GM23338 (cell line): ENCODE data around the gene C12orf56. TPM values are rescaled to one million over a fixed set of nuclear protein-coding genes. Genes with fewer than 3 reads are reported as not detected.

Experiments used
- ATAC-seq: fragments of 200-7000 bp; cut with Tn5 transposase; 3 replicates; pipeline ENCODE4 v1.9.1; 2020
- DNase-seq: peaks from one replicate; pipeline ENCODE4 v3.0.0-alpha.2; 2015; ENCODE audit warnings: low spot score
- H2AFZ ChIP-seq: fragments of 200-600 bp; sonication (generic); 2 replicates; pipeline ENCODE4 v1.8.0; 2016; ENCODE audit warnings: antibody characterized with exemption, mild to moderate bottlenecking, moderate library complexity
- H3F3A ChIP-seq: fragments of 200-600 bp; sonication (generic); replicated peaks from 2 replicates; pipeline ENCODE4 v1.8.0; 2017; ENCODE audit warnings: antibody characterized with exemption, mixed run types, low read depth
- H3K27ac ChIP-seq: fragments of 200-600 bp; sonication (generic); 2 replicates; pipeline ENCODE4 v1.6.1; 2016; ENCODE audit warnings: low read depth
- H3K27me3 ChIP-seq: fragments of 200-600 bp; sonication (generic); 2 replicates; pipeline ENCODE4 v1.8.0; 2016; ENCODE audit warnings: mild to moderate bottlenecking, mixed run types, moderate library complexity; ENCODE audit not compliant: insufficient read depth
- H3K36me3 ChIP-seq: fragments of 200-600 bp; sonication (generic); 2 replicates; pipeline ENCODE4 v1.8.0; 2016; ENCODE audit warnings: mild to moderate bottlenecking; ENCODE audit not compliant: insufficient read depth
- H3K4me1 ChIP-seq: fragments of 200-600 bp; sonication (generic); 2 replicates; pipeline ENCODE4 v1.8.0; 2016; ENCODE audit warnings: mild to moderate bottlenecking, moderate library complexity; ENCODE audit not compliant: insufficient read depth
- H3K4me2 ChIP-seq: fragments of 200-600 bp; sonication (generic); 2 replicates; pipeline ENCODE4 v1.7.1; 2017; ENCODE audit warnings: mixed run types
- H3K4me3 ChIP-seq: fragments of 200-600 bp; sonication (generic); 2 replicates; pipeline ENCODE4 v1.6.1; 2016; ENCODE audit warnings: mixed run types
- H3K79me2 ChIP-seq: fragments of 200-600 bp; sonication (generic); replicated peaks from 2 replicates; pipeline ENCODE4 v1.8.0; 2017; ENCODE audit warnings: mild to moderate bottlenecking; ENCODE audit not compliant: insufficient read depth
- H3K9me2 ChIP-seq: fragments of 200-600 bp; sonication (generic); 2 replicates; pipeline ENCODE4 v1.8.0; 2017; ENCODE audit not compliant: insufficient read depth
- H4K20me1 ChIP-seq: fragments of 200-600 bp; sonication (generic); replicated peaks from 2 replicates; pipeline ENCODE4 v1.8.0; 2017; ENCODE audit warnings: mild to moderate bottlenecking; ENCODE audit not compliant: insufficient read depth
- H3K27ac Mint-ChIP-seq: 2 replicates; pipeline ENCODE4 v1.8.0; 2020; ENCODE audit warnings: inconsistent platforms, mild to moderate bottlenecking, moderate library complexity, mixed read lengths
- H3K27me3 Mint-ChIP-seq: 3 replicates; pipeline ENCODE4 v1.8.0; 2022; ENCODE audit warnings: low read depth, mild to moderate bottlenecking, moderate library complexity, mixed read lengths, inconsistent platforms; ENCODE audit not compliant: insufficient read depth, poor library complexity
- H3K36me3 Mint-ChIP-seq: 3 replicates; pipeline ENCODE4 v1.8.0; 2021; ENCODE audit warnings: low read depth, mild to moderate bottlenecking, inconsistent platforms, moderate library complexity, mixed read lengths
- H3K4me1 Mint-ChIP-seq: 3 replicates; pipeline ENCODE4 v1.8.0; 2020; ENCODE audit warnings: mild to moderate bottlenecking, inconsistent platforms, mixed read lengths
- H3K4me3 Mint-ChIP-seq: 3 replicates; pipeline ENCODE4 v1.8.0; 2021; ENCODE audit warnings: moderate library complexity, mild to moderate bottlenecking, inconsistent platforms, mixed read lengths
- H3K9me3 Mint-ChIP-seq: 3 replicates; pipeline ENCODE4 v1.8.0; 2020; ENCODE audit warnings: moderate library complexity, mild to moderate bottlenecking, inconsistent platforms, mixed read lengths
- CREB1 ChIP-seq: fragments of 250-450 bp; sonication (Bioruptor Pico); IDR thresholded peaks from 2 replicates; pipeline ENCODE4 v1.5.0; 2020; ENCODE audit warnings: low read depth, mild to moderate bottlenecking, moderate library complexity
- ETS1 ChIP-seq: IDR thresholded peaks from 2 replicates; pipeline ENCODE4 v1.6.1; 2016; ENCODE audit warnings: antibody characterized with exemption
- EZH2 ChIP-seq: fragments of 200-600 bp; sonication (generic); IDR thresholded peaks from one replicate; pipeline ENCODE4 v1.8.0; 2017; ENCODE audit warnings: antibody characterized with exemption, mild to moderate bottlenecking, low read depth; ENCODE audit not compliant: unreplicated experiment
- EZH2phosphoT487 ChIP-seq: fragments of 200-600 bp; sonication (generic); IDR thresholded peaks from one replicate; pipeline ENCODE4 v1.8.1; 2018; ENCODE audit warnings: antibody characterized with exemption; ENCODE audit not compliant: unreplicated experiment
- JUNB ChIP-seq: IDR thresholded peaks from one replicate; pipeline ENCODE4 v1.6.1; 2016; ENCODE audit warnings: antibody characterized with exemption; ENCODE audit not compliant: unreplicated experiment
- NANOG ChIP-seq: IDR thresholded peaks from 2 replicates; pipeline ENCODE4 v1.6.1; 2016; ENCODE audit warnings: antibody characterized with exemption, borderline replicate concordance
- POLR2AphosphoS5 ChIP-seq: IDR thresholded peaks from 2 replicates; pipeline ENCODE4 v1.6.1; 2016; ENCODE audit warnings: antibody characterized with exemption, low read depth
- STAT1 ChIP-seq: IDR thresholded peaks from one replicate; pipeline ENCODE4 v1.6.1; 2016; ENCODE audit warnings: antibody characterized with exemption; ENCODE audit not compliant: unreplicated experiment
- ZNF114 ChIP-seq: fragments of 250-450 bp; sonication (Bioruptor Pico); IDR thresholded peaks from 2 replicates; pipeline ENCODE4 v1.5.0; 2020; ENCODE audit warnings: mild to moderate bottlenecking, moderate library complexity
- polyA plus RNA-seq: library from polyadenylated mRNA; unstranded; fragments of >200 nt; fragmentation: Nextera tagmentation; extraction: Ambion mirVana; gene quantifications from 2 replicates; pipeline ENCODE4 v1.2.1, GENCODE V29; 2016
- total RNA-seq: library from RNA; depleted of rRNA; stranded (reverse); fragments of >200 nt; shearing (Covaris generic); gene quantifications from 2 replicates; pipeline ENCODE4 v1.2.3, GENCODE V29; 2014
- TF ChIP-seq, protein P1 (sequence below), 2 experiments: fragments of 200-600 bp in 1 of 2; sonication (generic) in 1 of 2; conservative IDR thresholded peaks; 2 replicates each; pipeline versions ENCODE4 v1.5.1 to v1.6.1; 2016 to 2017; ENCODE audit warnings: antibody characterized with exemption in 2 of 2, low read depth in 2 of 2, mild to moderate bottlenecking in 2 of 2, moderate library complexity in 1 of 2
- TF ChIP-seq, protein P2 (sequence below): fragments of 250-450 bp; sonication (Bioruptor Pico); IDR thresholded peaks from 2 replicates; pipeline ENCODE4 v1.5.0; 2020; ENCODE audit warnings: mild to moderate bottlenecking, moderate library complexity

The C12orf56 gene
- total and polyA plus RNA-seq, 2 experiments from 2014 or later, result 6.4 to 9.3 TPM

GRCh38 chr12:64335886-64336466 lies 54.6 kb downstream of the C12orf56 start (continued):
- TF ChIP-seq, protein P1, sequence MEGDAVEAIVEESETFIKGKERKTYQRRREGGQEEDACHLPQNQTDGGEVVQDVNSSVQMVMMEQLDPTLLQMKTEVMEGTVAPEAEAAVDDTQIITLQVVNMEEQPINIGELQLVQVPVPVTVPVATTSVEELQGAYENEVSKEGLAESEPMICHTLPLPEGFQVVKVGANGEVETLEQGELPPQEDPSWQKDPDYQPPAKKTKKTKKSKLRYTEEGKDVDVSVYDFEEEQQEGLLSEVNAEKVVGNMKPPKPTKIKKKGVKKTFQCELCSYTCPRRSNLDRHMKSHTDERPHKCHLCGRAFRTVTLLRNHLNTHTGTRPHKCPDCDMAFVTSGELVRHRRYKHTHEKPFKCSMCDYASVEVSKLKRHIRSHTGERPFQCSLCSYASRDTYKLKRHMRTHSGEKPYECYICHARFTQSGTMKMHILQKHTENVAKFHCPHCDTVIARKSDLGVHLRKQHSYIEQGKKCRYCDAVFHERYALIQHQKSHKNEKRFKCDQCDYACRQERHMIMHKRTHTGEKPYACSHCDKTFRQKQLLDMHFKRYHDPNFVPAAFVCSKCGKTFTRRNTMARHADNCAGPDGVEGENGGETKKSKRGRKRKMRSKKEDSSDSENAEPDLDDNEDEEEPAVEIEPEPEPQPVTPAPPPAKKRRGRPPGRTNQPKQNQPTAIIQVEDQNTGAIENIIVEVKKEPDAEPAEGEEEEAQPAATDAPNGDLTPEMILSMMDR (conservative IDR thresholded peaks at IDR 0.05; ENCODE audit: low read depth in 2 of 2), result no peak
- no peak for TF ChIP-seq STAT1

- Histone ChIP-seq H4K20me1 (no peaks in the 10 kb centered on the region), H3K9me2 (no peaks in the 10 kb centered on the region), H2AFZ (no peak overlapping the region), H3K36me3 (no peaks in the 10 kb centered on the region), H3K4me1 (no peaks in the 10 kb centered on the region), H3F3A (no peaks in the 10 kb centered on the region), H3K27me3 (no peaks in the 10 kb centered on the region), H3K27ac (no peak overlapping the region), H3K4me3 (no peak overlapping the region), H3K4me2 (no peak overlapping the region), H3K79me2 (no peaks in the 10 kb centered on the region)
- no peaks in the 10 kb centered on the region; the same call in 2 of the 3 replicates for H3K9me3 Mint-ChIP-seq
- H3K27ac Mint-ChIP-seq, result no peak overlapping the region
- H3K36me3 Mint-ChIP-seq, result no peaks in the 10 kb centered on the region; the same call in 2 of the 3 replicates
- H3K4me1 Mint-ChIP-seq, result no peaks in the 10 kb centered on the region
- H3K27me3 Mint-ChIP-seq, result peaks cover 2% of the 10 kb centered on the region
- DNase-seq, result no peak
- no peak for ATAC-seq
- no peak overlapping the region for H3K4me3 Mint-ChIP-seq
- no peak for TF ChIP-seq POLR2AphosphoS5
- TF ChIP-seq, protein P2, sequence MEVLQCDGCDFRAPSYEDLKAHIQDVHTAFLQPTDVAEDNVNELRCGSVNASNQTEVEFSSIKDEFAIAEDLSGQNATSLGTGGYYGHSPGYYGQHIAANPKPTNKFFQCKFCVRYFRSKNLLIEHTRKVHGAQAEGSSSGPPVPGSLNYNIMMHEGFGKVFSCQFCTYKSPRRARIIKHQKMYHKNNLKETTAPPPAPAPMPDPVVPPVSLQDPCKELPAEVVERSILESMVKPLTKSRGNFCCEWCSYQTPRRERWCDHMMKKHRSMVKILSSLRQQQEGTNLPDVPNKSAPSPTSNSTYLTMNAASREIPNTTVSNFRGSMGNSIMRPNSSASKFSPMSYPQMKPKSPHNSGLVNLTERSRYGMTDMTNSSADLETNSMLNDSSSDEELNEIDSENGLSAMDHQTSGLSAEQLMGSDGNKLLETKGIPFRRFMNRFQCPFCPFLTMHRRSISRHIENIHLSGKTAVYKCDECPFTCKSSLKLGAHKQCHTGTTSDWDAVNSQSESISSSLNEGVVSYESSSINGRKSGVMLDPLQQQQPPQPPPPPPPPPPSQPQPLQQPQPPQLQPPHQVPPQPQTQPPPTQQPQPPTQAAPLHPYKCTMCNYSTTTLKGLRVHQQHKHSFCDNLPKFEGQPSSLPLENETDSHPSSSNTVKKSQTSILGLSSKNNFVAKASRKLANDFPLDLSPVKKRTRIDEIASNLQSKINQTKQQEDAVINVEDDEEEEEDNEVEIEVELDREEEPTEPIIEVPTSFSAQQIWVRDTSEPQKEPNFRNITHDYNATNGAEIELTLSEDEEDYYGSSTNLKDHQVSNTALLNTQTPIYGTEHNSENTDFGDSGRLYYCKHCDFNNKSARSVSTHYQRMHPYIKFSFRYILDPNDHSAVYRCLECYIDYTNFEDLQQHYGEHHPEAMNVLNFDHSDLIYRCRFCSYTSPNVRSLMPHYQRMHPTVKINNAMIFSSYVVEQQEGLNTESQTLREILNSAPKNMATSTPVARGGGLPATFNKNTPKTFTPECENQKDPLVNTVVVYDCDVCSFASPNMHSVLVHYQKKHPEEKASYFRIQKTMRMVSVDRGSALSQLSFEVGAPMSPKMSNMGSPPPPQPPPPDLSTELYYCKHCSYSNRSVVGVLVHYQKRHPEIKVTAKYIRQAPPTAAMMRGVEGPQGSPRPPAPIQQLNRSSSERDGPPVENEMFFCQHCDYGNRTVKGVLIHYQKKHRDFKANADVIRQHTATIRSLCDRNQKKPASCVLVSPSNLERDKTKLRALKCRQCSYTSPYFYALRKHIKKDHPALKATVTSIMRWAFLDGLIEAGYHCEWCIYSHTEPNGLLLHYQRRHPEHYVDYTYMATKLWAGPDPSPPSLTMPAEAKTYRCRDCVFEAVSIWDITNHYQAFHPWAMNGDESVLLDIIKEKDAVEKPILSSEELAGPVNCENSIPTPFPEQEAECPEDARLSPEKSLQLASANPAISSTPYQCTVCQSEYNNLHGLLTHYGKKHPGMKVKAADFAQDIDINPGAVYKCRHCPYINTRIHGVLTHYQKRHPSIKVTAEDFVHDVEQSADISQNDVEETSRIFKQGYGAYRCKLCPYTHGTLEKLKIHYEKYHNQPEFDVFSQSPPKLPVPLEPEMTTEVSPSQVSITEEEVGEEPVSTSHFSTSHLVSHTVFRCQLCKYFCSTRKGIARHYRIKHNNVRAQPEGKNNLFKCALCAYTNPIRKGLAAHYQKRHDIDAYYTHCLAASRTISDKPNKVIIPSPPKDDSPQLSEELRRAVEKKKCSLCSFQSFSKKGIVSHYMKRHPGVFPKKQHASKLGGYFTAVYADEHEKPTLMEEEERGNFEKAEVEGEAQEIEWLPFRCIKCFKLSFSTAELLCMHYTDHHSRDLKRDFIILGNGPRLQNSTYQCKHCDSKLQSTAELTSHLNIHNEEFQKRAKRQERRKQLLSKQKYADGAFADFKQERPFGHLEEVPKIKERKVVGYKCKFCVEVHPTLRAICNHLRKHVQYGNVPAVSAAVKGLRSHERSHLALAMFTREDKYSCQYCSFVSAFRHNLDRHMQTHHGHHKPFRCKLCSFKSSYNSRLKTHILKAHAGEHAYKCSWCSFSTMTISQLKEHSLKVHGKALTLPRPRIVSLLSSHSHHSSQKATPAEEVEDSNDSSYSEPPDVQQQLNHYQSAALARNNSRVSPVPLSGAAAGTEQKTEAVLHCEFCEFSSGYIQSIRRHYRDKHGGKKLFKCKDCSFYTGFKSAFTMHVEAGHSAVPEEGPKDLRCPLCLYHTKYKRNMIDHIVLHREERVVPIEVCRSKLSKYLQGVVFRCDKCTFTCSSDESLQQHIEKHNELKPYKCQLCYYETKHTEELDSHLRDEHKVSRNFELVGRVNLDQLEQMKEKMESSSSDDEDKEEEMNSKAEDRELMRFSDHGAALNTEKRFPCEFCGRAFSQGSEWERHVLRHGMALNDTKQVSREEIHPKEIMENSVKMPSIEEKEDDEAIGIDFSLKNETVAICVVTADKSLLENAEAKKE, result no peak
- TF ChIP-seq NANOG, result no peak
- TF ChIP-seq CREB1 (CRISPR knock-in tag), result no peak
- no peak for TF ChIP-seq EZH2
- no peak for TF ChIP-seq JUNB
- TF ChIP-seq ZNF114 (CRISPR knock-in tag), result no peak
- no peak for TF ChIP-seq STAT1
- TF ChIP-seq, protein P1 (conservative IDR thresholded peaks at IDR 0.05; ENCODE audit: low read depth in 2 of 2), result no peak
- no peak for TF ChIP-seq ETS1
- no peak for TF ChIP-seq EZH2phosphoT487
These were observed 57.6 kb downstream of the C12orf56 start for GRCh38 chr12:64332938-64333337.
